Measurements from ENCODE around the gene IL5RA.

GRCh38 chr3:3059645-3060044 lies 50.5 kb downstream of the IL5RA start:
- no peak for TF ChIP-seq EP300 (IDR thresholded peaks at IDR 0.05; ENCODE audit: borderline replicate concordance in 1 of 2, low read depth in 1 of 2, low read length in 1 of 2)
- TF ChIP-seq CTCF (IDR thresholded peaks at IDR 0.05), result no peak
- no peak for TF ChIP-seq PBX3 (IDR thresholded peaks at IDR 0.05)
- TF ChIP-seq POLR2AphosphoS5 (IDR thresholded peaks at IDR 0.05; ENCODE audit: low read depth, low read length), result no peak
- no peak for TF ChIP-seq GABPA (IDR thresholded peaks at IDR 0.05; ENCODE audit: low read depth)
